ENCODE results near the gene TBC1D13.
"Not testable (repeated sequence)": the region's sequence is repeated elsewhere in the genome, so short reads cannot be mapped to it uniquely, and the experiment has no call there.

Gene TBC1D13

GRCh38 chr9:128786681-128787601, at the start of gene TBC1D13:
Gene TBC1D13 (plus strand): TSS chr9:128787253. CDS start chr9:128787354, 101 bp downstream.
- peak; percentile 78 to 81 for DNase-seq (ENCODE audit: low read depth in 2 of 2)

- no peak for DNase-seq (ENCODE audit: low read depth in 2 of 2)
These were observed 44.7 kb upstream of the TBC1D13 start for GRCh38 chr9:128742401-128742800.

- DNase-seq (ENCODE audit: low read depth in 2 of 2): no peak
These were observed 43.6 kb upstream of the TBC1D13 start for GRCh38 chr9:128743421-128743820.

GRCh38 chr9:128747241-128747640, 39.8 kb upstream of the TBC1D13 start:
- no peak for DNase-seq (ENCODE audit: low read depth in 2 of 2)

- DNase-seq (ENCODE audit: low read depth in 2 of 2): no peak
These were observed 36.0 kb upstream of the TBC1D13 start for GRCh38 chr9:128750926-128751595.

GRCh38 chr9:128753627-128754026, 33.4 kb upstream of the TBC1D13 start:
- no peak for DNase-seq (ENCODE audit: low read depth in 2 of 2)

- no peak for DNase-seq (ENCODE audit: low read depth in 2 of 2)
These were observed 29.5 kb upstream of the TBC1D13 start for GRCh38 chr9:128757602-128758001.

- DNase-seq (ENCODE audit: low read depth in 2 of 2): no peak
These were observed 24.2 kb upstream of the TBC1D13 start for GRCh38 chr9:128762671-128763449.

- DNase-seq (ENCODE audit: low read depth in 2 of 2): no peak
These were observed 22.7 kb upstream of the TBC1D13 start for GRCh38 chr9:128764361-128764760.

- DNase-seq (ENCODE audit: low read depth in 2 of 2): no peak
These were observed 21.6 kb upstream of the TBC1D13 start for GRCh38 chr9:128765499-128765898.

- DNase-seq (ENCODE audit: low read depth in 2 of 2): no peak
These were observed 18.4 kb upstream of the TBC1D13 start for GRCh38 chr9:128768606-128769005.

GRCh38 chr9:128770286-128771030, 16.6 kb upstream of the TBC1D13 start:
- no peak for DNase-seq (ENCODE audit: low read depth in 2 of 2)

- DNase-seq (ENCODE audit: low read depth in 2 of 2): no peak
These were observed 15.8 kb upstream of the TBC1D13 start for GRCh38 chr9:128771094-128771721.

- DNase-seq (ENCODE audit: low read depth in 2 of 2): peak; percentile 86 to 88
These were observed 15.1 kb upstream of the TBC1D13 start, which contains the start of gene ZER1 for GRCh38 chr9:128771745-128772519. Gene ZER1 (minus strand): TSS chr9:128771927. CDS start chr9:128755565, 16,362 bp downstream.

GRCh38 chr9:128773049-128773448, 14.0 kb upstream of the TBC1D13 start:
- DNase-seq (ENCODE audit: low read depth in 2 of 2): no peak

- DNase-seq (ENCODE audit: low read depth in 2 of 2): no peak
These were observed 12.2 kb upstream of the TBC1D13 start for GRCh38 chr9:128774804-128775203.

GRCh38 chr9:128780093-128780492, 7.0 kb upstream of the TBC1D13 start:
- not testable (repeated sequence) for DNase-seq (ENCODE audit: low read depth in 2 of 2)

- DNase-seq (ENCODE audit: low read depth in 2 of 2): no peak
These were observed 5.6 kb upstream of the TBC1D13 start for GRCh38 chr9:128781187-128782070.

- no peak for DNase-seq (ENCODE audit: low read depth in 2 of 2)
These were observed 4.4 kb upstream of the TBC1D13 start for GRCh38 chr9:128782669-128783068.
